Psoas muscle (tissue), 8 donors: ENCODE data around the gene HRH3. TPM values are rescaled to one million over a fixed set of nuclear protein-coding genes. Genes with fewer than 3 reads are reported as not detected.
A peak's percentile ranks its signal among the peaks of the same experiment; 100 is the strongest.

ENCODE experiments used
- ATAC-seq, 4 donors: fragments of 200-7000 bp; cut with Tn5 transposase; one replicate each; pipeline ENCODE4 v1.9.1; 2020; ENCODE audit warnings: moderate library complexity in 3 of 4, mild to moderate bottlenecking in 2 of 4
- DNase-seq, 2 donors: peaks; one replicate each; pipeline ENCODE4 v3.0.0-alpha.2; 2020
- H3K27ac ChIP-seq: fragments of 200-600 bp; one replicate; pipeline ENCODE4 v1.8.0; 2022
- H3K27me3 ChIP-seq, 3 donors: fragments of 200-600 bp in 1 of 3; one replicate each; pipeline versions ENCODE4 v1.6.1 to v1.8.0; 2013 to 2022; ENCODE audit warnings: low read length in 2 of 3, mild to moderate bottlenecking in 2 of 3, moderate library complexity in 1 of 3; ENCODE audit not compliant: insufficient read depth in 3 of 3
- H3K36me3 ChIP-seq, 2 donors: fragments of 200-600 bp in 1 of 2; one replicate each; pipeline versions ENCODE4 v1.6.1 to v1.8.0; 2013 to 2022; ENCODE audit warnings: low read depth in 1 of 2, mild to moderate bottlenecking in 1 of 2, moderate library complexity in 1 of 2; ENCODE audit not compliant: insufficient read depth in 1 of 2
- H3K4me1 ChIP-seq: fragments of 200-600 bp; one replicate; pipeline ENCODE4 v1.8.0; 2022
- H3K4me3 ChIP-seq: fragments of 200-600 bp; one replicate; pipeline ENCODE4 v1.8.0; 2022; ENCODE audit warnings: mild to moderate bottlenecking
- H3K9me3 ChIP-seq: fragments of 200-600 bp; one replicate; pipeline ENCODE4 v1.8.0; 2022
- CTCF ChIP-seq: fragments of 200-600 bp; IDR thresholded peaks from one replicate; pipeline ENCODE4 v1.8.0; 2022; ENCODE audit warnings: antibody characterized with exemption
- WGBS, 3 donors: extraction: QIAGEN DNeasy Blood & Tissue Kit; methylation state at CpG; one replicate each; pipeline versions ENCODE4 v1.1.6 to v1.1.7; 2013; 5-methylcytosine and 5-hydroxymethylcytosine counted together
- intact Hi-C, 2 donors: fragments of 100-400 bp; cut with DNase I; formaldehyde crosslinking; loops; one replicate each; pipeline versions ENCODE4 v1.11.0 to v1.14.2; 2022
- polyA plus RNA-seq, 3 donors: library from polyadenylated mRNA; stranded (reverse); fragments of 200-250 nt; gene quantifications; one replicate each; pipeline ENCODE4 v1.2.3, GENCODE V29; 2013
- total RNA-seq, 4 donors: library from RNA; stranded (reverse); fragmentation: NEBNext Ultra II Directional in 2 of 4; extraction: Animal tissue kit (Norgen Biotek cat#: 25700) in 2 of 4; gene quantifications; one replicate each; pipeline versions ENCODE4 v1.2.1 to v1.2.4, GENCODE V29; 2021 to 2023
- donor health status: healthy with polysubstance abuse.
- donor health status: DM: no; HTN: no; CAD: no; lungs with moderate emphysema.
- donor health status: Bipolar disorder and iron deficiency.
- donor health status: healthy.
- donor health status: DM: yes; HTN: yes; CAD: no.
- donor health status: DM: no; HTN: no; CAD: no.
- donor health status: DM: no; HTN: no; CAD: no.
- donor health status: DM: yes; HTN: yes; CAD: no.

Gene HRH3
- total and polyA plus RNA-seq, 7 donors, result 0.03 TPM; not detected in 6

- Histone ChIP-seq H3K27me3 (no peaks in the 10 kb centered on the region), H3K4me3 (peak overlapping the region; percentile 62), H3K27ac (peak overlapping the region; percentile 75), H3K4me1 (peaks cover 55% of the 10 kb centered on the region), H3K36me3 (peaks cover 0 to 16% of the 10 kb centered on the region in 2 donors), H3K9me3 (no peaks in the 10 kb centered on the region)
- no peak for TF ChIP-seq CTCF
- DNase-seq (no peak), ATAC-seq (no peak)
- intact Hi-C loops, result no loop called here
- WGBS, 3 donors, result 53 to 67% (median 55%) methylated on average over 1 of the region's 1 CpG
These were observed 17.4 kb upstream of the HRH3 start for GRCh38 chr20:62237514-62237800.

GRCh38 chr20:62236766-62237513, 16.9 kb upstream of the HRH3 start:
- Histone ChIP-seq H3K36me3 (peaks cover 0 to 11% of the 10 kb centered on the region in 2 donors), H3K27ac (peak overlapping the region; percentile 75), H3K4me3 (no peak overlapping the region), H3K4me1 (peaks cover 50% of the 10 kb centered on the region), H3K9me3 (no peaks in the 10 kb centered on the region), H3K27me3 (no peaks in the 10 kb centered on the region)
- ATAC-seq (no peak), DNase-seq (no peak)
- no peak for TF ChIP-seq CTCF
- 60 to 70% (median 68%) methylated on average over 28 of the region's 28 CpGs for WGBS, 3 donors
- intact Hi-C loops, result no loop called here

- Histone ChIP-seq H3K9me3 (no peaks in the 10 kb centered on the region), H3K36me3 (peaks cover 0 to 11% of the 10 kb centered on the region in 2 donors), H3K27me3 (no peaks in the 10 kb centered on the region), H3K4me3 (no peak overlapping the region), H3K27ac (peak overlapping the region; percentile 75), H3K4me1 (peaks cover 43% of the 10 kb centered on the region)
- ATAC-seq (no peak), DNase-seq (no peak)
- intact Hi-C loops, result no loop called here
- 64 to 68% (median 65%) methylated on average over 6 of the region's 6 CpGs for WGBS, 3 donors
- no peak for TF ChIP-seq CTCF
These were observed 16.1 kb upstream of the HRH3 start for GRCh38 chr20:62236200-62236599.

GRCh38 chr20:62235777-62236157, 15.7 kb upstream of the HRH3 start:
- intact Hi-C loops, result no loop called here
- no peak for DNase-seq
- H3K9me3 ChIP-seq, result no peaks in the 10 kb centered on the region
- ATAC-seq, result no peak
- H3K4me1 ChIP-seq, result peaks cover 38% of the 10 kb centered on the region
- no peaks in the 10 kb centered on the region for H3K27me3 ChIP-seq
- peak overlapping the region; percentile 62 for H3K27ac ChIP-seq
- H3K4me3 ChIP-seq, result no peak overlapping the region
- peaks cover 0 to 7% of the 10 kb centered on the region in 2 donors for H3K36me3 ChIP-seq
- 84 to 94% (median 90%) methylated on average over 9 of the region's 9 CpGs for WGBS, 3 donors
- TF ChIP-seq CTCF, result no peak
